Fibroblast of skin of back (primary cell): ENCODE results near the gene ALKAL2.

Source experiments
- DNase-seq: peaks from one replicate; pipeline ENCODE4 v3.0.0-alpha.2; 2013

The ALKAL2 gene

GRCh38 chr2:270861-271260 lies 17.0 kb downstream of the ALKAL2 start:
- no peak for DNase-seq

DNA sequence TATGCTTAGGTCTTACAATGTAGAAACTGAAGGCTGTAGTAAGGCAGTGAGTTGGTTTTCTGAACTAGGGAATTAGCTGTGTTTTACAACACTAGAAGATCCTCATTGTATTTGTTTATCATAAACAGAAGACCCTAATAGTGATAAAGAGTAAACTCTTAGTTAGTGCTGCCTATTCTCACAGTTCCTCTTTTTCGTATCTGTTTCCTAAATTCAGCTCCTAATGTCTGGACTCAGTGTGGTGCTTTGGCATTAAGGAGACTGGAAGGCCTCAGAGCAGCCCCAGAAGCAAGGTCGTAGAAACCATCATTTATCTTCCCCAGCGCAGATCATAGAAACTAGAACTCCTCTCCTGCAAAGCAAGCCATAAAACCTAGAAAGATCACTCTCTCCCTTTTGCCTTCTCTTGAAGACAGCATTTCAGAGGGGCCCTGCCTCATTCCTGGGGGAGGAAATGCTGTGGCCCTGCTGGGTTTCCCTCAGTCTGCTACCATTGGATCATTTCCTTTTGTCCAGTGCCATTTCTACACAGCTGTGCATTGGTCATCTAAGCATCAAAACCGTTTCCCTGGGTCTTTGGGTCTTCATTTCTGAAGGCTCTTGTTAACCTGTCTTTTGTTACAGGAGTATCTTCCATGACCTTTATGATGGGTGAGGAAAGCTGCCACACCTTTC lies 18.4 kb downstream of the ALKAL2 start:
- no peak for DNase-seq

DNA sequence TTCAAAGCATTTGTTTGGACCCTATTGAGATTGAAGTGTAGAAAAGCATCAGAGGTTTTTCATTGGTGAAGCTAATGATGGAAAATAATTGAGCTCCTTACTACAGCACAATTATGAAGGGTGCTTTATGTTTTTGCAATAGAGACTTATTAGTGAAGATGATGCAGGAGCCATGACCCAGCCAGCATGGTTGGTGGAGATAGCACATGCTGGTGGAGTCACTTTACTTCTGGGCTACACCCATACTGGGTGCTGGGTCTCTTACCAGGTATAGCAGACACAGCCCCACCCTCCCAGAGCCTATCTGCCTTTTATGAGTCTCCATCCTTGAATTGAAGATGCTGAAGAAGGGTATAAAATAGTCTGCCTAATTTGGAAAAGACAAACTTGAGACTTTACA lies 19.6 kb downstream of the ALKAL2 start:
- DNase-seq: no peak

DNA sequence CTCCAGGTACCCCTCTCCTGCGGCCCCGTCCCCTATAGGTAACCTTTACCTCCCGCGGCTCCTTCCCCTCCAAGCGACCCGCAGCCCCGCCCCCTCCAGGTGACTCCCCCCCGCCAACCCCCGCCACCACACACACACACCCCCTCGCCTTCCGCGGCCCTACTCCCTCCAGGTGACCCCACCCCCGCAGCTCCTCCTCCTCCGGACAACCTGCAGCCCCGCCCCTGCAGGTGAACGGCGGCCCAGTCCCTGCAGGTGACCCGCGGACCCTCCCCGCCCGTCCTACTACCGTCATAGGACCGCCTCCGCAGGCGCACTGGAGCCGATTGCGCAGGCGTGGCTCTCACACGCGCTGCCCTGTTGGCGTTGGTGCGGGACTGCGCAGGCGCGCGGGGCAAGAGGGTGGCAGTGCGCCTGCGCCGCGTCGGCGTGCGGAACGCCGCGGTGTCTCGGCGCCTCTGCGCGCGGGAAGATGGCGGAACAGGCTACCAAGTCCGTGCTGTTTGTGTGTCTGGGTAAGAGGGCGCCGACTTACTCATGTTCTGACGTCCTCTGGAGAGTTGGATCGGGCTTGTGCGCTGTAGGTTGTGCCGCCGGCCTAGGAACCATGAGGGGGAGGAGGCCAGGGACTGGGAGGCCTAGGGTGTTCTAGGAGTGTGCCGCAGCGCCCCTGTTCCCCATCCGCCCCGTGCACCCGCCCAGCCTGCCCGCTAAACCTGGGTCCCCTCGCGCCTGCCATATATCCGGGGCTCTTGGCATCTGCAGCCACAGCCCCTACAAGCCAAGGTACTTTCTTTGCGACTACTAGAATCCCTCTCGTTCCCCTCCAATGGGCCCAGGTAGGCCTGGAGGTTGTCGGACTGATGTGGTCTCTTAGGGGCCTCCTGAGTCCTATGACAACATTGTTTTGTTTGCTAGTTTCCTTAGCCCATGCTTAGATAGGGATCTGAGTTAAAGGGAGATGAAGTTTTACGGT lies 23.1 kb downstream of the ALKAL2 start, which contains the start of gene ACP1:
TSS of gene ACP1 (plus strand) at position 455 of the 976 bp plus-strand sequence. CDS start at position 473, 18 bp downstream.
- DNase-seq: peak; percentile 90

DNA sequence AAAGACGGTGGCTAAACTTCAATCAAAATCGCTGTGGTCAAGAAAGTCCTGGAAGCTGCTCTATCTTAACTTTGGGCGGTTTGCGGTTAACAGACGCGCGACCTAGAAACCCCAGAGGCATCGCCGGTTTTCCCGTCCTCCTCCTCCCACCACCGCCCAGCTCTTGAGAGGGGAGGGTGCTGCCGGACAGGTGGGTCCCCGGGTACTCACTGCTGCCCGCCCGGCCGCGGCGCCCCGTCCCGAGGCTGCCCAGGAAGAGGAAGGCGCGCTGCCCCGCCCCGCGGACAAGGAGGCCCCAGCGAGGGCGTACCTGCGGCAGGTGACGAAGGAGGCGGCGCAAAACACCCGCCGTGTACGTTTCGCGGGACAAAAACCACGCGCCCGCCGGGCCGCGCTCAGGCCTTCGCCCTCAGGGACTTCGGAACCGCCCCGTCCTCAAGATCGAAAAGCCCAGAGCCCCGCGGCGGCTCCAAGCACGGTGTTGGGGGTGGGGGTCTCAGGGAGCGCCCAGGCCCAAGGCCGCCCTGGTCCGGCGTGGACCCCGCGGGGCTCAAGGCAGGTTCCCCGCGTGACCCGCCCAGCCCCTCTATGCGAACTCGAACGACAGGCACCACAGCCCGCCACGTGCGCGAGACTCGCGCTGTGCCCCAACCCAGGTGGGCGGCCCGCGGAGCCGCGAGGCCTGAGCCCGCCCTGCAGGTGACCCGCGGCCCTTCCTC lies 24.0 kb downstream of the ALKAL2 start, which contains the start of gene SH3YL1:
TSS of gene SH3YL1 (minus strand) at position 259 of the 719 bp plus-strand sequence. CDS start at position 211, 48 bp downstream.
- peak; percentile 30 for DNase-seq

- no peak for DNase-seq
Observed at GRCh38 chr2:263022-263738, 24.7 kb downstream of the ALKAL2 start.

DNA sequence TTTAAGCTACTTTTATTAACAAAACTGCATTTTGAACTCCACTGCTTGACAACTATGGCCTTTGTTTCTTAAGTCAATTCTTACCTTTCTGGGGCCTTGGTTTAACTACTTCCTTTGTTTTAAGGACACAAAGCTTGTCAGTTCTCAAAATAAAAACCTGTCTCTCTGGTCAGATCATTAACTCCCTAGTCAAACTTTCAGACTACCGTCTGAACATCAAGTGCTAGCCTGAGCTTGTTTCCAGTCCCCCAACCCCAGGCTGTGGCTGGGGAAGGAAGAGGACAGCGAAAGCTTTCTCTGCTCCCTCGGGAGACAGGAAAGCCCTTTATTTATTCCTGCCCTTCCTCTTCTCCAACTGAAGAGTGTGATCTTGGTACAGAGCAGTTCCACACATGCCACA lies 25.8 kb downstream of the ALKAL2 start:
- DNase-seq: no peak

GRCh38 chr2:260507-261161 lies 27.3 kb downstream of the ALKAL2 start:
- DNase-seq: no peak

GRCh38 chr2:259789-260331 lies 28.0 kb downstream of the ALKAL2 start:
- no peak for DNase-seq

DNA sequence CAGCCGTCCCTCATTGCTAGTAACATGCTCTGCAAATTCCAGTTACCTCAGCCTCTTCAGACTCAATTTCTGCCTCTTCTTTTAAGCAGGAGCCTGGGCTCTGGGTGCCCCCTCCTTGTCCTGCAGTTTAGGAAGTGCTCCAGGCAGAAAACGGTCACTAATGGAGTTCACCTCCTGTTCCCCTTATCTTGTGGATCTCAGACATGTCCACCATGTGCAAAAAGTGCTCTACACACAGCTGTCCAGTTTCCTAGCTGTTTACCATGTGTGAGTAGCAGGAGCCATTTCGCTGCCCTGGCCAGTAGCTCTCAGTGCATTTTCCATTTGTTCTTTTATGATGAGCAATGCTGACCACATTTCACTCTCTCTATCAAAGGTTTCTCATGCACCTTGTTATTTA lies 29.0 kb downstream of the ALKAL2 start:
- DNase-seq: no peak

- no peak for DNase-seq
Observed at GRCh38 chr2:257842-258241, 30.0 kb downstream of the ALKAL2 start.

DNA sequence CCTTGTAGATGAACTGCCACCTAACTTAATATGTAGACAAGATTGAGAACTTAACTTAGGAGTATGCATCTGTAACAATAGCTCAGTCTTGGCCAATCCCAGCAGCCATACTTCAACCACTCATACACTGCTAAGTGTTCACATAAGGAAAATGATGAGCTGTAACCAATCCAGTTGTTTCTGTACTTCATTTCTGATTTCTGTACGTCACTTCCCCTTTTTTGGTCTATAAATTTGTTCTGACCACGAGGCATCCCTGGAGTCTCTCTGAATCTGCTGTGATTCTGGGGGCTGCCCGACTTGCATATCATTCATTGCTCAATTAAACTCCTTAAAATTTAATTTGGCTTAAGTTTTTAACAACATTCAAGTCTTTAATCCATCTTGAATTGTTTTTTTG lies 30.5 kb downstream of the ALKAL2 start:
- DNase-seq: no peak

- no peak for DNase-seq
Observed at GRCh38 chr2:256094-256493, 31.8 kb downstream of the ALKAL2 start.

GRCh38 chr2:255195-255594 lies 32.7 kb downstream of the ALKAL2 start:
- no peak for DNase-seq

- no peak for DNase-seq
Observed at GRCh38 chr2:254241-254640, 33.6 kb downstream of the ALKAL2 start.

DNA sequence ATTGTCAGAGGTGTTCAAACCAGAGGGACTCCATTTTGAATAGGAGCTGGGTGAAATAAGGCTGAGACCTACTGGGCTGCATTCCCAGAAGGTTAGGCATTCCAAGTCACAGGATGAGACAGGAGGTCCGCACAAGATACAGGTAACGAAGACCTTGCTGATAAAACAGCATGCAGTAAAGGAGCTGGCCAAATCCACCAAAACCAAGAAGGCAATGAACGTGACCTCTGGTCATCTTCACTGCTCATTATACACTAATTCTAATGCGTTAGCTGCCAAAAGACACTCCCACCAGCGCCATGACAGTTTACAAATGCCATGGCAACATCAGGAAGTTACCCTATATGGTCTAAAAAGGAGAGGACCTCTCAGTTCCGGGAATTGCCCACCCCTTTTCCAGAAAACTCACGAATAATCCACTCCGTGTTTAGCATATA lies 34.7 kb downstream of the ALKAL2 start:
- DNase-seq: no peak

GRCh38 chr2:252001-252602 lies 35.8 kb downstream of the ALKAL2 start:
- DNase-seq: no peak

GRCh38 chr2:249538-250042 lies 38.3 kb downstream of the ALKAL2 start:
- DNase-seq: no peak

DNA sequence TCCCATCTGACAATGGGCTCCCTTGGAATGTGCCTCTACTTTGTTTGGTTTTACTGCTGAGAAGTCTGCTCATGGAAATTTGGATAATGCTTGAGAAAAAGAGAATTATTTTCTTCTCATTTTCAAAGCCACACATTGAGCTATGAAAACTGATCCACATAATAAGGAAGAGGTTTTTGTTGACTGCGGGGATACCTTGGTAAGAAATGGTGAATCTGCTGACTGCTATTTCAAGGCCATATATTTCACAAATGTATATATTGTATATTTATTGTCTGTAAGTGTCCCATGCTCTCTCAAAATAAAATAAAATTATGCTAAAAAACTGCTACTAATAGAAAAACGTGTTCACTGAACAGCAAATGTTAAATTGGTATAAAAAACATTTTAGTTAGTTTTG lies 39.2 kb downstream of the ALKAL2 start:
- DNase-seq: no peak

- peak; percentile 76 for DNase-seq
Observed at GRCh38 chr2:246489-247144, 41.3 kb downstream of the ALKAL2 start.
